DND-41 (cell line): Measurements from ENCODE around the gene SPACDR.

Source experiments
- CTCF ChIP-seq: IDR thresholded peaks from 2 replicates; pipeline ENCODE4 v1.5.1; 2012; ENCODE audit warnings: borderline replicate concordance, low read length, moderate library complexity, mild to moderate bottlenecking; ENCODE audit not compliant: poor library complexity, severe bottlenecking; ENCODE audit errors: extremely low read depth
- EZH2 ChIP-seq: IDR thresholded peaks from 3 replicates; pipeline ENCODE4 v1.6.1; 2012; ENCODE audit warnings: borderline replicate concordance, low read depth, mild to moderate bottlenecking, moderate library complexity, low read length, inconsistent platforms; ENCODE audit not compliant: severe bottlenecking

- no peak for TF ChIP-seq CTCF
- no peak for TF ChIP-seq EZH2
Measured at GRCh38 chr7:100504887-100505611, 41.0 kb upstream of the SPACDR start.
